ENCODE data around the gene TMEM126B.
A peak's percentile ranks its signal among the peaks of the same experiment; 100 is the strongest.
"Not testable (repeated sequence)": the region's sequence is repeated elsewhere in the genome, so short reads cannot be mapped to it uniquely, and the experiment has no call there.

TMEM126B gene

DNA sequence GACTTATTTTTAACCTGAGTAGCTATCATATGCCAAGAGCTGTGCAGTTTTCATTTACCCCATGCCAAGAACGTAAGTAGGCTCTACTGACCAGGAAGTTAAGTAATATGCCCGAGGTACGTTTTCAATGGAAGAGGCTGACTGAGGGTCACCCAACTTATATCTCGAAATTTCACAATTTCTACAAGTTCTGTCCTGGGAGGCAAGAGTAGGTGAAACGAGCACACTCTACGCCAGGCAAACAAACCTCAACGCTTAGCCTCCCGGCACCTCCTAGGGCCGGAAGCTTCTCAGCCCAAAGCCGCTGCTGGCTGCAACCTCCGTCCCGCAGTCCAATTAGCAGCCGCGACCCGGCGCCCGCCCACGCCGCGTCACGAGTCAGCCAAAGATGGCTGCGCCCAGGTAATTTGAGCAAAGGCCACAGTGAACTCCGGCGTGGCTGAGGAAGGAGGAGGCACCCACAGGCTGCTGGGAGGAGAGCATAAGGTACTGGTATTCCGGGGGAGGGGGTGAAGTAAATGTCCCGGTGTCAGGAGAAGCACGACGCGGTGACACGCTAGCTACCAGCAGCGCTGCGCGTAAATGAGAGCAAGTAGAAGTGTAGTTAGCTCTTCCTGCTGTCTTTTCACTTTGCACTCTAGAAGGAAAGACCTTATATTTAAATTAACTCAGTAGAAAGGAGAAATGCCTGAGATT is 19.4 kb downstream of the TMEM126B start, which contains the start of gene TMEM126A:
Gene TMEM126A, plus strand, starts transcription at position 364 of the 696 bp plus-strand sequence. CDS start 2,289 bp downstream, outside the sequence.
- peak; percentile 78 to 79 for DNase-seq (ENCODE audit: low read depth in 2 of 2)

DNA sequence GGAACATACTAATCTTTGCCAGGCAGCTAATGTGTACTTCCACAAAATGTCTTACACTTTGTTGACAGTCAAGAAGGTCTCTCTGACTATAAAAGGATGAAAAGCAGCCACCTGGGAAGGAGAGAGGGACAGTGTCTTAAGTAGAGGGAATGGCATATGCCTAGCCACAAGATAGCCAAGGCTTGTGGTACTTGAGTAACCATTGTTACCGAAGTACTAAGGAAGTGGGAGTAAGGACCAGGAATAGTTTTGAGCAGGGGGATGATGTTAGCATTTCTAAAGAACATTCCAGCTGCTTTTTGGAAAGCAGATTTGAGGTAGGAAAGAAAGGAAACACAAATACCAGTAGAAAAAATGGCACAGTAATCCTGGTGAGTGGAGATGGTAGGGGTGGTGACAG is 22.7 kb downstream of the TMEM126B start:
- DNase-seq (ENCODE audit: low read depth in 2 of 2) = no peak

DNA sequence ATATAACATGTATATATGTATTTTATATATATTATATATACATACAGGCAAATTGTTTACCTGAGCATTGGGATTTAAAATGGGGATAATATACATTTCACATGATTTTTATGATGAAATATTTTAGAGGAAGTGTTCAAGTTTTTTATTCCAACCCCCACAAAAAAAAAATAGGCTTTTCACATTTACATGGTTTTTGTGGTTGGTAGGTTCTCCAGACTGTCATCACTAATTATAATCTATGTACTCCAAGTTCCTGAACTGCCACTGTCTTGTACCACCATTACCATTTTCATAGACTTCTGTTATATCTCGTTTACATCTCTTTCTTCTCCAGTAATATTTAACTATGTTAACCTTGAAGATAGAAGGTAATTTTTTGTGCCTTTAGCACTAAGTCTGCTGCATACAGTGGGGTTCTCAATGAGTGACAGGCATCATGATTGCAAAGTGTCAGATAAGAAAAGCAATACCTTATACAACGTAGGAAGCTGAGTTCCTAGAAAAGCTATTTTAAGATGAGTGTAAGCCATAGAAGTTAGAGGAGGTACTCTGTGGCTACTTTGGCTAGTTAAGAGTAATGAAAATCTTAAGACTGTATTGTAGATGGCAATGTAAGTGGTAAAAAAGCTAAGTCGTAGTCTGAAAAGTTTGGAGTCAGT is 24.5 kb downstream of the TMEM126B start:
- no peak for DNase-seq (ENCODE audit: low read depth in 2 of 2)

DNA sequence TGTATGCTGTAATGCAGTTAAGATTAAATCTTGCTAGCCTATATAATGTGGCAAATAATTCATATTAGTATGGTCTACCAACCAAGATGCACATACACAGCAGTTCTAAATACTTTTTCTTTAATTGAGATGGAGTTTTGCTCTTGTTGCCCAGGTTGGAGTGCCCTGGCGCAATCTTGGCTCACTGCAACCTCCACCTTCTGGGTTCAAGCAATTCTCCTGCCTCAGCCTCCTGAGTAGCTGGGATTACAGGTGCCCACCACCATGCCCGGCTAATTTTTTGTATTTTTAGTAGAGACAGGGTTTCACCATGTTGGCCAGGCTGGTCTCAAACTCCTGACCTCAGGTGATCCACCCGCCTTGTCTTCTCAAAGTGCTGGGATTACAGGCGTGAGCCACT is 25.9 kb downstream of the TMEM126B start:
- not testable (repeated sequence) for DNase-seq (ENCODE audit: low read depth in 2 of 2)

DNA sequence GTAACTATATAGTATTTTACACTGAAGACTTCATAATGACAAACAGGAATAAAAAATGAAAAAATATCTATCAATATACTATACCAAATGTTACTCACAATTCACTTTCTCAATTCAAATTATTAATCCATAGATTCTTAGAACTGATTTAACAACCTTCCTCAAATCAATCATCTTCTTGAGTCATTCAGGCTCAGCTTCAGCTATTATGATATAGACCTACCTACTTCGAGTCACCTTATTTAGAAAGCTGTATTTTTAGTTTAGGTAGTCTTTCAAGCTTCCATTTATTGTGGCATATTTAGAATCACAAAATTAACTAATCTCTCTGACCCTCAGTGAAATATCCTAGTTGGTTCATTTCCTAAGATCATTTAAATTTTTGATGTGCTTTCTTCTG is 28.4 kb downstream of the TMEM126B start:
- no peak for DNase-seq (ENCODE audit: low read depth in 2 of 2)

DNA sequence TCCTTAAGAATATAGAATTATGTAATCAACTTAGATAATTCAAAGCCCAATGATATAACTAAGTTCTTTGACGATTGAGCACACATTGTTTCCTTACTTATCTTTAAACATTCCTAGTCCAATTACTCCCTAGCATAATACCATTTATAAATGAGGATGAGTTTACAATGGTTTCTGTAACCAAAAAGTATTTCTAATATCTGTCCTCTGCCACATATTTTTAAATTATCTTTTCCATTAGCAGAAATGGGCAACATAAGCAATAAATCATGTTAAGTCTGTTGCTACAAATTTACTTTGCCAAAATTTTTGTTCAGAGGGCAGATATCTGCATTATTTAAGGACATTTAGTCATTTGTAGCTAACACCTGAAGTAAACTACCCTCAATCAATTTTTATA is 29.8 kb downstream of the TMEM126B start:
- DNase-seq (ENCODE audit: low read depth in 2 of 2) = no peak

DNA sequence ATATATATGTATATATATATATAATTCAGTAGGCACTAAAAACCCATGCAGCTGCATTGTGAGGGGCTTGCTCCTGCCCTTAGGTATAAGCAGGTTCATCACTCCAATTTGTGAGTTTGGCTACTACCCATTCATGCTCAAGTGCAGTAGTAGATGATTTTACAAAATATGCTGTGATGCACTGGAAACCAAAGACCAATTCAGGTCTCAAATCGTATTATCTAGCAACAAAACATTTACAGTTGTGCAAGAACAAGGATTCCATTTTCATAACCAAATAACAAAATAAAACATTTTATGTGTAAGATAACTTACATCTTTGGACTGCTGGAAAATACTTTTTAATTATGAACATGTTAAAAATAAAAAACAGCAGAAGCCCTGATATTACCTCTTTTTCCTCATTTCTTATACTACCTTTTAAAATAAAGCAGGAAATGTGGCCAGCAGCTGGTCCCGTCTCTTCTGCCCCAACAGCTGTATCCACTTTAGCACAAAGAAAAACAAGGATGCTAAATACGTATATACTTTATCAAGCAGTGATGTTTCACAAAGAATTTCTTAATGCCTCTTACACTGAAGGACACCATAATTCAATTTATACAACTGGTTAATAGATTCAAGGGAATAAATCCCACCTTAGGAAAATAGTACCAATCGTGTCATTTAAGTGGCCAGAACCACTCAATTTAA is 33.7 kb downstream of the TMEM126B start:
- DNase-seq (ENCODE audit: low read depth in 2 of 2) = no peak

DNA sequence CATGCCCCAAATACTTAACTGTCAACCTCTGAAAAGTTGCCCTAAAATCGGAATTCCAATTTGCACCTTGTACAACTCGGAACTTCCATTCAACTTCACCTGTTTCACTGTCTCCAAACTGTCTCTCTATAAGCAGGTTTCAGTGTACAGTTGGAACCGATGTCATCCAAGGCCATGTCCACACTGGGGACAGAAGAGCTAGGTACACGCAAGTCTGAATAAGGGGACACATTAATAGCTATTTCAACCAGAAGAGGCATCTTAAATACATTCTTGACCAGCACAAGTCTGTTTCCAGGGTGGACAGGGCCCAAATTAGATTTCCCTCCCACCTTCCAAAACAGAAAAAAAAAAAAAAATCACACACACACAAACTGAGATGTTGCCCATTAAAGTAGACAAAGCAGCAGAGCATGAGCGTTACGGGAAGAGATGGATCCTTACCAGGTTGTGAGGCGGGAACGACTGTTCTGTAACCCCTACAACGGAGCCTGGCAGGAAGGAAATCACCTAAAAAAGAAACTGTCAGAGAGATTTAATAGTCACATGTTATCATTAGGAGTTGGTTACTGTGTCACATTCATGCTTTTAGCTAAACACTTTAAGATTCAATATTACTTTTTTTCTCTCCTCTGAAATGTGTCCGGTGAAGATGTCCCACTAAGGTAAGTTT is 34.8 kb downstream of the TMEM126B start:
- no peak for DNase-seq (ENCODE audit: low read depth in 2 of 2)

DNA sequence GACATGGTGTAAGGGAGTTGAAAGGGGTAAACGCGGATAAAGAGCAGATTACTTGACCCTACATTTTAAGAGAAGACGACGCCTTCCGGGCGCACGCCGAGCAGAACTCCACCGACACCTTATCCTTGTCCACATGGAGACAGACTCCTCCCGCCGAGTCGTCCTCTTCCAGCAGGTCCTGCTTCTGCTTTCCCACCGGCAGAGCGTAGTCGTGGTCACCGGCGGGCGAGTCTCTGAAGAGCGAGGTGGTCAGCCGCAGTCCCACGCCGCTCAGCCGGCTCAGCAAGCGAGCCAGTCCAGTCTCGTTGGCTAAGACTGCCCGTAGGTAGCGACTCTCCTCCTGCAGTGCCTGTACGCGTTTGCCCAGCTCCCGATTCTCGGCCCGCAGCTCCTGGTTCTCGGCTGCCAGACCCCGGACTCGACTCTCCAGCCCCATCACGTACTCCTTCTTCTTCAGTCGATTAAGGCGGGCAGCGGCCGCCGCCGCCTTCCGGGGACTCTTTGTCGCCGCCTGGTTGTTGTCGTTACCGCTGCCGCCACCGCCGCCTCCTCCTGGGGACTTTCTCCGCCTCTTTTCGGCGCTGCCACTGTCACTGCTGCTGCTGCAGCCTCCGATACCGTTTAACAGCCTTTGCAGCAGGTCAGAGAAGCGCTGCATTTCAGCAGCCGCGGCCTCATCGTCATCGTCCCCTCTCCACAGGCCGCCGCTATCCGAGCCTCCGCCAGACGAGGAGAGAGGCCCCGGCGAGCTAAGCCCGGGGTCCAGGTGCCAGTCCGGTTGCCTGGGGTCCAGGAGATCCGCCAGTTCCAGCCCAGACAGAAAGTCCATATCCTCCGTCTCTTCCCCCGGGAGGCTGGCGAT is 35.6 kb downstream of the TMEM126B start:
- peak; percentile 78 to 79 for DNase-seq (ENCODE audit: low read depth in 2 of 2)

DNA sequence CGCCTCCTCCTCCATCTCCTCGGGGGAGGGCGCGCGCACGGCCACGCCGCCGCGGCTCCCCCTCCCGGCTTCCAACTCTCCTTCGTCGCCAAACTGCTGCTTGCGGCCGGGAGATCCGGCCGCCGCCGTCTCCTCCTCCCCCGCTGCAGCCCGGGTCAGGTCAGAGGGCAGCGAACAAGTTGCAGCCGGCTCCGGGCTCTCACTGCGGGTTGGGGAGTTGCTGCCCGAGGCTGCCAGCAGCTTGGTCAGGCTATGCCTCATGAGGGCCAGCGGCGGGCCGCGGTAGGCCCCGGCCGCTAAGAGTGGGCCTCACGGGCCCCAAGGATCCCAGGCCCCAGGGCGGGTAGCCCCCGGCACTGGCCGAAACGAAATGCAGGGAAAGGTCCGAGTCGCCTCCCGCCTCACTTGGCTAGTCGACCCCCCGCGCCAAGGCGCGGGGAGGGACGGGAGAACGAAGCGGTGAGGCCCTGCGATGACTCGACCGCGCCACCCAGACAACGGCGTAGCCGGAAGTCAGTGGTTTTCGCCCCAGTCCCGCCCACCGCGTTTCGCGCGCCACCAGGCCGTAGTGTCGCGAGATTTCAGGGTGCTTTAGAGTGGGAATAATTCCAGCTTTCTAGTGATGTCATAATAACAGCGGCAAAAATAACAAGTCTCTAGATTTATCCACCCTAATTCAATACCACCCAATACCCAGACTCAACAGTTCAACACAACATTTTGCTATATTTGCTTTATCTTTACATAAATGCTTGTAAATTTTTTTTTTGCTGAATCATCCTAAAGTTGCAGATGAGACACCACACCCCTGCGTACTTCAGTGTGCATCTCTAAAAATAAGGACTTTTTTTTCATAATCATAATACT is 36.5 kb downstream of the TMEM126B start, which contains the start of gene CREBZF:
Gene CREBZF, minus strand, starts transcription at position 515 of the 867 bp plus-strand sequence. Its CDS starts 254 bp downstream, at position 261.
- peak; percentile 86 to 90 for DNase-seq (ENCODE audit: low read depth in 2 of 2)

DNA sequence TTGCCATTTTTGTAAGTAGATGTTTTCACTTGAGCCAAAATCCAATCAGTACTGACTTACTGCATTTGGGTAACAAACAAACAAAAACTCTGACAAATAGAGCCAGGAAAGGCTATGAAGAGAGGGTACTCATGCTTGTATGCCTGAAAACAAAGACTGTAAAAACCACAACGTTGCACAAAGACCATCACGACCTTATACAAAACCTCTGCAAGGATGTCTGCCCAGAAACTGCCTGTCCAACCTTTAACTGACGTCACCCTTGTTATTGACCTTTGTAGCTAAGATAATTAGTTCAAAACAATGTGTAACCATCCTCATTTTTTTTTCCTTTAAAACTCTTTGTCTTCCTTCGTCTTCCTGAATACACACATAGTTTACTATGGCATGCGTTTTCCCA is 37.3 kb downstream of the TMEM126B start:
- DNase-seq (ENCODE audit: low read depth in 2 of 2) = no peak

DNA sequence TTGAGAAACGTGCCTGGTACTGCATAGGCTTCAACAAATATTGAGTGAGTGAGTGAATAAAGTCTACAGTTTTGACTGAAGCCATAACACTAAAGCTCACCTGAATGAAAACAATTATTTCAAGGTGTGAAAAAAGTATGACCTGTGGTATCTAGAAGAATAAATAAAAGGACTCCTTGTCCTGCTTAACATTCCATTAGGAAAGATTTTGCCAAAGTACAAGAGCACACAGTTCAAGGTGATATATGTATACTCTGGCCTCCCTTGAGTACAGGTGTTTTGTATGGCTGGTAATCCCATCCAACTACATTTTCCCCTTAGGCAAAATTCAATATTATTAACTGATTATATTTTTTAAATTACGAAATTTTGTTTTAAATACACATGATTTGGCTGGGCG is 38.3 kb downstream of the TMEM126B start:
- DNase-seq (ENCODE audit: low read depth in 2 of 2) = no peak

DNA sequence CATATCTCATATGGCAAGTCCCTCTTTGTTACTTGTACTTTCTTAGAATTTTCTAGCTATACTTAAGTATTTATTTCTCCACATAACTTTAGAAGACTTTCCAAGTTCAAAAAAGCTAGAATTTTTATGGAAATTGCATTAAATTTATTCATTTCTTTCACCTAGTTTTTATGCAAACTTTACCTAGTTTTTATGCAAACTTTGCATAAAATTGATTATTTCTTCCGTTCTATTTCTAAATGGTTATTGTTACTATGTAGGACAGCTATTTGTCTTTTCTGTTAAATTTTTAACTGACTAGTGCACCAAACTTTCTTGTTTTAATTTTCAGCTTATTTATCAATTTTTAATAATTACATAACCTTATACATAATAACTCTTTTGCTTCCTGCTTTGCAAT is 39.8 kb downstream of the TMEM126B start:
- no peak for DNase-seq (ENCODE audit: low read depth in 2 of 2)

DNA sequence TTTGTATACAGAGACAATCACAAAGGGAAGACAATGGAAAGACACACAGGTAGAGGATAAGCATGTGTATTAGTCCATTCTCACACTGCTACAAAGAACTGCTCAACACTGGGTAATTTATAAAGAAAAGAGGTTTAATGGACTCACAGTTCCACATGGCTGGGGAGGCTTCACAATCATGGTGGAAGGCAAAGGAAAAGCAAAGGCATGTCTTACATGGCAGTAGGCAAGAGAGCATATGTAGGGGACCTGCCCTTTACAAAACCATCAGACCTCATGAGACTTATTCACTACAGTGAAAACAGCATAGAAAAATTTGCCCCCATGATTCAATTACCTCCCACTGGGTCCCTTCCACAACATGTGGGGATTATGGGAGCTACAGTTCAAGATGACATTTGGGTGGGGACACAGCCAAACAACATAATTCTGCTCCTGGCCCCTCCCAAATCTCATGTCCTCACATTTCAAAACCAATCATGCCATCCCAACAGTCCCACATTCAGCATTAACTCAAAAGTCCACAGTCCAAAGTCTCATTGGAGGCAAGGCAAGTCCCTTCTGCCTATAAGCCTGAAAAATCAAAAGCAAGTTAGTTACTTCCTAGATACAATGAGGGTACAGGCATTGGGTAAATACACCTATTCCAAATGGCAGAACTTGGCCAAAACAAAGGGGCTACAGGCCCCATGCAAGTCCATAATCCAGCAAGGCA is 42.7 kb downstream of the TMEM126B start:
- not testable (repeated sequence) for DNase-seq (ENCODE audit: low read depth in 2 of 2)

DNA sequence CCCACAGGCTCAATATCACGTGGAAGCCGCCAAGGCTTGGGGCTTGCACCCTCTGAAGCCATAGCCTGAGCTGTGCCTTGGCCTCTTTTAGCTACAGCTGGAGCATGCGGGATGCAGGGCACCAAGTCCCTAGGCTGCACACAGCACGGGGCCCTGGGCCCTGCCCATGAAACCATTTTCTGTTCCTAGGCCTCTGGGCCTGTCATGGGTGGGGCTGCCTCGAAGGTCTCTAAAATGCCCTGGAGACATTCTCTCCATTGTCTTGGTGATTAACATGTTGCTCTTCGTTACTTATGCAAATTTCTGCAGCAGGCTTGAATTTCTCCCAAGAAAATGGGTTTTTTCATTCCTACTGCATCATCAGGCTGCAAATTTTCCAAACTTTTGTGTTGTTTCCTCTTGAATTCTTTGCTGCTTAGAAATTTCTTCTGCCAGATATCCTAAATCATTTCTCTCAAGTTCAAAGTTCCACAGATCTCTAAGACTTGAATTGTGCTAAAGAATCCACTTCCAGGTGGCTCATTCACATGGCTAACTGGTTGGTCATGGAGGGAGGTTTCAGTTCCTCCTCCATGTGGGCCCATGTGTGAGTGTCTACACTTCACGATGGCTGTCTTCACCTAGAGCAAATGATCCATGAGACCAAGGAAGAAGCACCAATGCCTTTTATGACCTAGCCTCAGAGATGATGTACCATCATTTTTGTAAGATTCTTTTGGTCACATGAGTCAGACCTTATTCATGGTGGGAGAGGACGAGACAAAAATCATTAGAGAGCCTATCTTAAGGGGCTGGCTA is 43.9 kb downstream of the TMEM126B start:
- no peak for DNase-seq (ENCODE audit: low read depth in 2 of 2)

DNA sequence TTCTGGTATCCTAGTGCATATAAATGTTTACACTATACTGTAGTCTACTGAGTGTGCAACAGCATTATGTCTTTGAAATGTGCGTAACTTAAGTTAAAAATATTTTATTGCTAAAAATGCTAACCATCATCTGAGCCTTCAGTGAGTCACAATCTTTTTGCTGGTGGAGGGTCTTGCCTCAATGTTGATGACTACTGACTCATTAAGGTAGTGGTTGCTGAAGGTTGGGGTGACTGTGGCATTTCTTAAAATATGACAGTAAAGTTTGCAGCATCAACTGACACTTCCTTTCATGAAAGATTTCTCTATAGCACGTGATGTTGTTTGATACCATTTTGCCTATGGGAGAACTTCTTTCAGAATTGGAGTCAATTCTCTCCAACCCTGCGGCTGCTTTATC is 45.0 kb downstream of the TMEM126B start:
- DNase-seq (ENCODE audit: low read depth in 2 of 2) = no peak

DNA sequence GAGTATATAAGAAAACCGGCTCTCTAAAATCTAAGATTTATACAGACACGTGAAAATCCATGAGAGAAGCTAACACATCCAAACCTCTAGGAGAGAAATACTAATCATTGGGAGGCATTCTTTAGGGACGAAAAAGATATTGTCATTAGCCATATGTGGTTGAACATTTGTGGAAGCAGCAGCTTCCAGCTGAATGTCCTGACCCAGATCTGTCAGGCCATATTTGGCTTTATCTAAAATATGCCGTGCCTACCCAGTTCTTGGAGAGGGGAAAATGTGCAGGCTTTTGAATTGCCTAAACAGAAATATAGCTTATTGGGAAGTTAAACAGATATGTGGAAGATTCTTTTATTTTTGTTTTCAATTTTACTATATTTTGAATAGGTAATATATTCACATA is 51.2 kb downstream of the TMEM126B start:
- DNase-seq (ENCODE audit: low read depth in 2 of 2) = no peak

DNA sequence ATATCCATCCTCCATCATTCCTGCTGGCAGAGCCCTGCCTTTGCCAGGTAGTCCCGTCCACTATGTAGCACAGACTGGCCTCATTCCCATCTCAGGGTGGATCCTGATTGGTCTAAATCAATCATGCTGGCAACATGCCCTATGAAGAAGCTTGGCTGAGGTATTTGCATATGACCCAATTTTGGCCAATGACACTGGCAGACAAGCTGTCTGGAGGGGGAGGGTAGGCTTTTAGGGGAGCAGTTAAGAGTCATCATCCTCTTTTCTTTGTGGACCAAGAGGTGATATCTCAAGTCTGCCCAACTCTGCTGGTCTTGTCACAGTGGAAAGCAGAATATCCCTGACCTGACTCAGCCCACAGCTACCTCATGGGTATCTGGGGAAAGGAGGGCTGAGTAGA is 52.5 kb downstream of the TMEM126B start:
- DNase-seq (ENCODE audit: low read depth in 2 of 2) = no peak
